GM21576 (cell line): Measurements from ENCODE around the gene HPCA.

Experiments used
- ATAC-seq: cut with Tn5 transposase; IDR thresholded peaks from one replicate; pipeline ENCODE4 v1.9.1; 2021; ENCODE audit warnings: mild to moderate bottlenecking, moderate library complexity; ENCODE audit not compliant: unreplicated experiment

Gene HPCA

GRCh38 chr1:32928285-32928684, 42.0 kb downstream of the HPCA start:
- ATAC-seq, result no peak

GRCh38 chr1:32928715-32929114, 42.4 kb downstream of the HPCA start:
- ATAC-seq, result no peak

GRCh38 chr1:32929366-32929765, 43.1 kb downstream of the HPCA start:
- no peak for ATAC-seq

GRCh38 chr1:32931760-32932159, 45.5 kb downstream of the HPCA start:
- ATAC-seq, result no peak

GRCh38 chr1:32933742-32934322, 47.5 kb downstream of the HPCA start:
- ATAC-seq, result no peak

GRCh38 chr1:32934535-32934934, 48.2 kb downstream of the HPCA start:
- no peak for ATAC-seq

GRCh38 chr1:32937061-32937460, 50.8 kb downstream of the HPCA start:
- ATAC-seq, result no peak

GRCh38 chr1:32939655-32940371, 53.5 kb downstream of the HPCA start:
- ATAC-seq, result no peak

- ATAC-seq, result no peak
Observed at GRCh38 chr1:32944180-32944579, 57.9 kb downstream of the HPCA start.
